Measurements from ENCODE around the gene PDE4D.
"Not testable (repeated sequence)": the region's sequence is repeated elsewhere in the genome, so short reads cannot be mapped to it uniquely, and the experiment has no call there.

PDE4D gene

GRCh38 chr5:59575648-59576445 lies 317.7 kb downstream of the PDE4D start:
- no peak for DNase-seq

GRCh38 chr5:59573509-59573908 lies 320.0 kb downstream of the PDE4D start:
- not testable (repeated sequence) for DNase-seq

GRCh38 chr5:59571067-59571466 lies 322.5 kb downstream of the PDE4D start:
- DNase-seq, result no peak

GRCh38 chr5:59569608-59570334 lies 323.8 kb downstream of the PDE4D start:
- DNase-seq, result no peak

- DNase-seq, result no peak
Measured at GRCh38 chr5:59569158-59569557, 324.4 kb downstream of the PDE4D start.

GRCh38 chr5:59568161-59568560 lies 325.4 kb downstream of the PDE4D start:
- no peak for DNase-seq

GRCh38 chr5:59565551-59565950 lies 328.0 kb downstream of the PDE4D start:
- no peak for DNase-seq

GRCh38 chr5:59564895-59565294 lies 328.6 kb downstream of the PDE4D start:
- DNase-seq, result no peak

- no peak for DNase-seq
Measured at GRCh38 chr5:59562756-59563389, 330.7 kb downstream of the PDE4D start.

GRCh38 chr5:59560553-59560952 lies 333.0 kb downstream of the PDE4D start:
- no peak for DNase-seq

- no peak for DNase-seq
Measured at GRCh38 chr5:59559847-59560246, 333.7 kb downstream of the PDE4D start.

GRCh38 chr5:59559323-59559722 lies 334.2 kb downstream of the PDE4D start:
- no peak for DNase-seq

GRCh38 chr5:59558501-59558900 lies 335.0 kb downstream of the PDE4D start:
- DNase-seq, result no peak

- DNase-seq, result no peak
Measured at GRCh38 chr5:59557572-59557971, 336.0 kb downstream of the PDE4D start.

GRCh38 chr5:59555596-59555995 lies 337.9 kb downstream of the PDE4D start:
- DNase-seq, result no peak

GRCh38 chr5:59554501-59554900 lies 339.0 kb downstream of the PDE4D start:
- DNase-seq, result no peak

GRCh38 chr5:59553992-59554391 lies 339.5 kb downstream of the PDE4D start:
- no peak for DNase-seq

- peak; percentile 42 for DNase-seq
Measured at GRCh38 chr5:59548807-59549357, 344.6 kb downstream of the PDE4D start.

- no peak for DNase-seq
Measured at GRCh38 chr5:59547731-59548130, 345.8 kb downstream of the PDE4D start.

- DNase-seq, result no peak
Measured at GRCh38 chr5:59544573-59544972, 349.0 kb downstream of the PDE4D start.

- DNase-seq, result no peak
Measured at GRCh38 chr5:59543821-59544442, 349.6 kb downstream of the PDE4D start.

- peak; percentile 8 for DNase-seq
Measured at GRCh38 chr5:59542851-59543820, 350.4 kb downstream of the PDE4D start.

Data from NCI-H1092 (cell line).